ENCODE measurements around the gene WSB1. TPM values are rescaled to one million over a fixed set of nuclear protein-coding genes. Genes with fewer than 3 reads are reported as not detected.

Gene WSB1
- total RNA-seq, 1 donor from 2014 or later = 452 TPM

- peaks cover 3% of the 10 kb centered on the region for H3K4me1 Mint-ChIP-seq (ENCODE audit: low read depth)
- TF ChIP-seq, protein P1, sequence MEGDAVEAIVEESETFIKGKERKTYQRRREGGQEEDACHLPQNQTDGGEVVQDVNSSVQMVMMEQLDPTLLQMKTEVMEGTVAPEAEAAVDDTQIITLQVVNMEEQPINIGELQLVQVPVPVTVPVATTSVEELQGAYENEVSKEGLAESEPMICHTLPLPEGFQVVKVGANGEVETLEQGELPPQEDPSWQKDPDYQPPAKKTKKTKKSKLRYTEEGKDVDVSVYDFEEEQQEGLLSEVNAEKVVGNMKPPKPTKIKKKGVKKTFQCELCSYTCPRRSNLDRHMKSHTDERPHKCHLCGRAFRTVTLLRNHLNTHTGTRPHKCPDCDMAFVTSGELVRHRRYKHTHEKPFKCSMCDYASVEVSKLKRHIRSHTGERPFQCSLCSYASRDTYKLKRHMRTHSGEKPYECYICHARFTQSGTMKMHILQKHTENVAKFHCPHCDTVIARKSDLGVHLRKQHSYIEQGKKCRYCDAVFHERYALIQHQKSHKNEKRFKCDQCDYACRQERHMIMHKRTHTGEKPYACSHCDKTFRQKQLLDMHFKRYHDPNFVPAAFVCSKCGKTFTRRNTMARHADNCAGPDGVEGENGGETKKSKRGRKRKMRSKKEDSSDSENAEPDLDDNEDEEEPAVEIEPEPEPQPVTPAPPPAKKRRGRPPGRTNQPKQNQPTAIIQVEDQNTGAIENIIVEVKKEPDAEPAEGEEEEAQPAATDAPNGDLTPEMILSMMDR (IDR thresholded peaks at IDR 0.05; ENCODE audit: unreplicated experiment) = no peak
- H3K9me3 Mint-ChIP-seq (ENCODE audit: low read depth) = no peaks in the 10 kb centered on the region
- peaks cover 43% of the 10 kb centered on the region for H3K36me3 Mint-ChIP-seq (ENCODE audit: insufficient read depth)
- H3K27ac Mint-ChIP-seq = no peak overlapping the region
- H3K4me3 Mint-ChIP-seq (ENCODE audit: low read depth) = no peak overlapping the region
- DNase-seq (ENCODE audit: low spot score, unreplicated experiment) = no peak
- no peaks in the 10 kb centered on the region for H3K27me3 Mint-ChIP-seq
These were observed 22.0 kb downstream of the WSB1 start for GRCh38 chr17:27315796-27316465.

- Mint-ChIP-seq H3K36me3 (ENCODE audit: insufficient read depth) (peaks cover 30% of the 10 kb centered on the region), H3K27me3 (no peaks in the 10 kb centered on the region)
These were observed 24.3 kb downstream of the WSB1 start for GRCh38 chr17:27318228-27318627.

GRCh38 chr17:27318633-27319032 is 24.7 kb downstream of the WSB1 start:
- DNase-seq (ENCODE audit: low spot score, unreplicated experiment) = no peak
- Mint-ChIP-seq H3K9me3 (ENCODE audit: low read depth) (no peaks in the 10 kb centered on the region), H3K4me3 (ENCODE audit: low read depth) (no peak overlapping the region), H3K27ac (no peak overlapping the region), H3K36me3 (ENCODE audit: insufficient read depth) (peaks cover 27% of the 10 kb centered on the region), H3K27me3 (no peaks in the 10 kb centered on the region), H3K4me1 (ENCODE audit: low read depth) (peaks cover 7% of the 10 kb centered on the region)
- TF ChIP-seq, protein P1 (IDR thresholded peaks at IDR 0.05; ENCODE audit: unreplicated experiment) = no peak

More at GRCh38 chr17:27318228-27318627, 24.3 kb downstream of the WSB1 start:
- Mint-ChIP-seq H3K9me3 (ENCODE audit: low read depth) (no peaks in the 10 kb centered on the region), H3K4me1 (ENCODE audit: low read depth) (peaks cover 7% of the 10 kb centered on the region), H3K27ac (no peak overlapping the region), H3K4me3 (ENCODE audit: low read depth) (no peak overlapping the region)
- no peak for DNase-seq (ENCODE audit: low spot score, unreplicated experiment)
- TF ChIP-seq, protein P1 (IDR thresholded peaks at IDR 0.05; ENCODE audit: unreplicated experiment) = no peak

GRCh38 chr17:27319541-27320221 is 25.8 kb downstream of the WSB1 start:
- Mint-ChIP-seq H3K27ac (no peak overlapping the region), H3K4me1 (ENCODE audit: low read depth) (peaks cover 7% of the 10 kb centered on the region), H3K27me3 (no peaks in the 10 kb centered on the region), H3K4me3 (ENCODE audit: low read depth) (no peak overlapping the region), H3K36me3 (ENCODE audit: insufficient read depth) (peaks cover 25% of the 10 kb centered on the region), H3K9me3 (ENCODE audit: low read depth) (no peaks in the 10 kb centered on the region)
- DNase-seq (ENCODE audit: low spot score, unreplicated experiment) = no peak
- TF ChIP-seq, protein P1 (IDR thresholded peaks at IDR 0.05; ENCODE audit: unreplicated experiment) = no peak

- DNase-seq (ENCODE audit: low spot score, unreplicated experiment) = no peak
- Mint-ChIP-seq H3K36me3 (ENCODE audit: insufficient read depth) (peaks cover 22% of the 10 kb centered on the region), H3K4me1 (ENCODE audit: low read depth) (peaks cover 7% of the 10 kb centered on the region), H3K27me3 (no peaks in the 10 kb centered on the region), H3K27ac (peak overlapping the region; percentile 65), H3K9me3 (ENCODE audit: low read depth) (no peaks in the 10 kb centered on the region), H3K4me3 (ENCODE audit: low read depth) (no peak overlapping the region)
- TF ChIP-seq, protein P1 (IDR thresholded peaks at IDR 0.05; ENCODE audit: unreplicated experiment) = no peak
These were observed 26.3 kb downstream of the WSB1 start for GRCh38 chr17:27320222-27320560.

Measured in progenitor cell of endocrine pancreas (in vitro differentiated cells).